OCI-LY3 (cell line): ENCODE results near the gene UBE2U.

ENCODE experiments used
- EZH2phosphoT487 ChIP-seq: fragments of 200-600 bp; shearing (Covaris generic); IDR thresholded peaks from 2 replicates; pipeline ENCODE4 v1.6.1; 2018; ENCODE audit warnings: antibody characterized with exemption, mixed run types, low read depth
- TF ChIP-seq, protein P1 (sequence below): fragments of 200-600, 300-600 bp; sonication (generic); IDR thresholded peaks from 2 replicates; pipeline ENCODE4 v1.5.1; 2014; ENCODE audit warnings: antibody characterized with exemption, low read length, low read depth

DNA sequence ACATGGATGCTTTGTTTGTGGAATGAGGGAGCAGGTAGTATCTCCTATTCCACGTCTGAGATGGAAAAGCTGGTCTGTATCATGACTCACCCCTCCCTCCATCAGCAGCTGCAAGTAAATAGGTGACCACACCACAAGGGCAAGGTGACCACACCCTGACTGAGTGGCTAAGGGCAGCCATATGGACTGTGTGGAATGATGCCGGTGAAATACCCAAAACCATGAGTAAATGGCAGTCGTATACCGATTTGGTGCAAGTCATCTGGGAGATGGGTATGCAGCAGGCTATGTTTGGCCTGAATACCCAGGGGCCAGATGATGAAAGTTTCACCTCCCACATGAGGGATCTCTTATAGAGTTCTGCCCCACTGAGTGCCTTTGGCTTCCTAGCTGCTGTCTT lies 15.8 kb upstream of the UBE2U start:
- no peak for TF ChIP-seq EZH2phosphoT487
- TF ChIP-seq, protein P1, sequence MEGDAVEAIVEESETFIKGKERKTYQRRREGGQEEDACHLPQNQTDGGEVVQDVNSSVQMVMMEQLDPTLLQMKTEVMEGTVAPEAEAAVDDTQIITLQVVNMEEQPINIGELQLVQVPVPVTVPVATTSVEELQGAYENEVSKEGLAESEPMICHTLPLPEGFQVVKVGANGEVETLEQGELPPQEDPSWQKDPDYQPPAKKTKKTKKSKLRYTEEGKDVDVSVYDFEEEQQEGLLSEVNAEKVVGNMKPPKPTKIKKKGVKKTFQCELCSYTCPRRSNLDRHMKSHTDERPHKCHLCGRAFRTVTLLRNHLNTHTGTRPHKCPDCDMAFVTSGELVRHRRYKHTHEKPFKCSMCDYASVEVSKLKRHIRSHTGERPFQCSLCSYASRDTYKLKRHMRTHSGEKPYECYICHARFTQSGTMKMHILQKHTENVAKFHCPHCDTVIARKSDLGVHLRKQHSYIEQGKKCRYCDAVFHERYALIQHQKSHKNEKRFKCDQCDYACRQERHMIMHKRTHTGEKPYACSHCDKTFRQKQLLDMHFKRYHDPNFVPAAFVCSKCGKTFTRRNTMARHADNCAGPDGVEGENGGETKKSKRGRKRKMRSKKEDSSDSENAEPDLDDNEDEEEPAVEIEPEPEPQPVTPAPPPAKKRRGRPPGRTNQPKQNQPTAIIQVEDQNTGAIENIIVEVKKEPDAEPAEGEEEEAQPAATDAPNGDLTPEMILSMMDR: no peak
